ENCODE data around the gene LBP.

GRCh38 chr20:38355161-38356012 is 9.1 kb downstream of the LBP start:
- TF ChIP-seq, protein P1, sequence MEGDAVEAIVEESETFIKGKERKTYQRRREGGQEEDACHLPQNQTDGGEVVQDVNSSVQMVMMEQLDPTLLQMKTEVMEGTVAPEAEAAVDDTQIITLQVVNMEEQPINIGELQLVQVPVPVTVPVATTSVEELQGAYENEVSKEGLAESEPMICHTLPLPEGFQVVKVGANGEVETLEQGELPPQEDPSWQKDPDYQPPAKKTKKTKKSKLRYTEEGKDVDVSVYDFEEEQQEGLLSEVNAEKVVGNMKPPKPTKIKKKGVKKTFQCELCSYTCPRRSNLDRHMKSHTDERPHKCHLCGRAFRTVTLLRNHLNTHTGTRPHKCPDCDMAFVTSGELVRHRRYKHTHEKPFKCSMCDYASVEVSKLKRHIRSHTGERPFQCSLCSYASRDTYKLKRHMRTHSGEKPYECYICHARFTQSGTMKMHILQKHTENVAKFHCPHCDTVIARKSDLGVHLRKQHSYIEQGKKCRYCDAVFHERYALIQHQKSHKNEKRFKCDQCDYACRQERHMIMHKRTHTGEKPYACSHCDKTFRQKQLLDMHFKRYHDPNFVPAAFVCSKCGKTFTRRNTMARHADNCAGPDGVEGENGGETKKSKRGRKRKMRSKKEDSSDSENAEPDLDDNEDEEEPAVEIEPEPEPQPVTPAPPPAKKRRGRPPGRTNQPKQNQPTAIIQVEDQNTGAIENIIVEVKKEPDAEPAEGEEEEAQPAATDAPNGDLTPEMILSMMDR (conservative IDR thresholded peaks at IDR 0.05 in 1 of 2, IDR thresholded peaks at IDR 0.05 in 1 of 2; ENCODE audit: extremely low read depth in 1 of 2, insufficient read depth in 1 of 2, low read depth in 1 of 2, low read length in 2 of 2), result no peak
- TF ChIP-seq EZH2 (IDR thresholded peaks at IDR 0.05; ENCODE audit: borderline replicate concordance, low read length), result no peak
